NCI-H2029 treated with DMSO at 0.1 percent for 48 hours (cell line): ENCODE results near the gene SNF8.
"Not testable (repeated sequence)": the region's sequence is repeated elsewhere in the genome, so short reads cannot be mapped to it uniquely, and the experiment has no call there.

Experiments
- DNase-seq: peaks from one replicate; lab custom pipeline; 2025; lab: John Stamatoyannopoulos, UW

Gene SNF8, protein sequence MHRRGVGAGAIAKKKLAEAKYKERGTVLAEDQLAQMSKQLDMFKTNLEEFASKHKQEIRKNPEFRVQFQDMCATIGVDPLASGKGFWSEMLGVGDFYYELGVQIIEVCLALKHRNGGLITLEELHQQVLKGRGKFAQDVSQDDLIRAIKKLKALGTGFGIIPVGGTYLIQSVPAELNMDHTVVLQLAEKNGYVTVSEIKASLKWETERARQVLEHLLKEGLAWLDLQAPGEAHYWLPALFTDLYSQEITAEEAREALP

DNA sequence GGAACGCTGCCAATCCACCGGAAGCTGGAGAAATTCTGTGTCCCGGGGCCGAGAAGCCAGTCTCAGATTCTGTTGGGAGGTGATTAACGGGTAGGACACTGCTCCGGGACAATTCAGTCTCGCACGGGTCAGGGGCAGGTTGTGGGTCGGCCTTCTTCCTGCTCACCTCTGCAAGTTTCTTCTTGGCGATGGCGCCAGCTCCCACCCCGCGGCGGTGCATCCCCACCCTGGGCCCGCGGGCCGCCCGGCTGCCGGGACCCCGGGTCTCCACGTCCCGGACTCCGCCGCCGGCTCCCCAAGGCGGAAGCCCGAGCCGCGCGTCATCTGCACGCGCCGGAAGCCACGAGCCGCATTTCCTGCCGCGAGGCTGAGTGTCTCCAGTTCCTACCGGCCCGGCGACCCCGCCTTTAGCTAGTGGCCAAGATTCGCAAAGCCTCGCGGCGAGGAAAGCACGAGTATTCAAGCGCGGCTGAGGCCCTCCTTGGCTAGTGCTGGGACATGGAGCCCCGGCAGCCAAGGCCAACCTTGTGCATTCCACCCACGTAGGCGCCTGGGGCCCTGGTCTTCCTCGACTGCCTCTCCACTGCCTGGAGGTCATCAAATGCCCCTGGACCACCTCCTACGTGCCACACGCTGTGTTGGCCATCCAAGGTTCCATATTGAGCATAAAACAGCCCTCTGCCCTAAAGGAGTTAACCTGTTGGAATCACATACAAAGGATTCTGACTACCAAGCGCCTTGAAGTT lies at the start of gene SNF8:
TSS of gene SNF8 (minus strand) at position 328 of the 746 bp plus-strand sequence. CDS start at position 220, 108 bp downstream.
- peak; percentile 16 for DNase-seq

DNA sequence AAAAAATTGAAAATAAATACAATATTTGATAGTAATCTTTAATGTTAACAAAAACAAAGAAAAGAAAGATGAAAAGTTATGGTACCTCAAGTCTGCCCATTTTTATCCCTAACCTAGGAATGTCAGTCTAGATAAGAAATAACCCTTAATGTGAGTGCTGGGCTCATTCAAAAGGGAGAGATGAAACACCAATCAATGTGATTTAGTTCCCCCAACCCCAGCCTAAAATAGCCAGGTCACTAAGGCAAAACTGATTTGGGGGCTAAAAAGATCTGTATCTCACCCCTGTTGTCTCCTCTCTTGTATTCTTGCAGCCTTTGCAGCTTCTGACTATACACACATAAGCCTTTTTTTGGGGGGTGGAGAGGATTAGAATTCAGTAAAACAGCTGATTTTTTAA lies 49.3 kb upstream of the SNF8 start:
- no peak for DNase-seq

DNA sequence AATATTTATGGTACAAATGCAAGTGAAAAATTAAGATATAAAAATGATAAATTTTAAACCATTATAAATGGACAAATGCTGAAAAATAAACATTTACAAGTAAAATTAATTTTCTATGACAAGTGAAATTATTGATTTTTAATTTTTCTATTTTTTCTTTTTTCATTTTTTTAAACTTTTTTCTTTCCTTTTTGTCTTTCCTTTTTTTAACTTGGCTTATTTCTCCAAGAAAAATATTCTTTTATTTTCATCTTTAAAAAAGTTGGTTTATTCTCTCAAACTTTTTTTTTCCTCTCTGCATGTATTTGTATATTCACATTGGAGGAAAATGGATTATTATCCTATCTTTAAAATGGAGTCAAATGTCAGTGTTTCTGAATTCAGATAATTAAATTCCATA lies 48.7 kb upstream of the SNF8 start:
- no peak for DNase-seq

DNA sequence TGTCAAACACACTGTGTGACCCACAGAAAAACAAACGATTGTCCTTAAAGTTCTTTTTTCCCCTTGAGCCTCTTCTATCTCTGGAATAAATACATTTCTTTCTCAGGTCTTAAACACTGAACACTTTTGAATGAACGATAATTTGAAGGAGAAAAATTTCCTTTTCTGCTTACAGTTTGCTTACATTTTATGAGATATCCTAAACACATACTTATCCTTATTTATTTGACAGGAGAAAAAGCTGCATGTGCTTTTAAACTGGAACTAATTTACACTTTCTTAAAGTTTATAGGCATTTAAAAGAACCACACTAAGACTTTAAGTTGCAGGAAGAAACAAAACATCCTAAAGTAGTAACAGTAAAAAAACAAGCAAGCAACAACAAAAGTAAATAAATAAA lies 47.8 kb upstream of the SNF8 start:
- DNase-seq: no peak

DNA sequence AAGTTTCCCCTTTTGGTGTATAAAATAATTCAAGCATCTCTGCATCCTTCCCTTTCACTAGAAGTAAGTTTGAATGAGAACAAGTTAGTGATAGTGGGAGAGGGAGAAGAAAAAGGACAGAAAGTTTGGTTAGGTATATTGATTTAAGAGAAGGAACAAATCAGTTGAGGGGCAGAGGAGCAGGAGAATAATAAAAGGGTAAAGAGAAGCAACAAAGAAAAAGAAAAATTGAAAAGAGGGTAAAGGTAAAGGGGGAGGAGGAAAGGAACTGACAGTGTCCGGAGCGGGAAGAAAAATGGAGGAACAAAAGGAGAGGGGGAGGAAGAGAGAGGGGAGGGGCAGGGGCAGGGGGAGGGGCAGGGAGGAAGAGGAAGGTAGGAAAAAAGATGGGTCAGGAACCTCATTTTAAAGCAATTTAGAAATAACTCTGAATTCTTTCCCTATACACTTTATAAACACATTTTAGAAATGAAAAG lies 46.3 kb upstream of the SNF8 start:
- DNase-seq: no peak

DNA sequence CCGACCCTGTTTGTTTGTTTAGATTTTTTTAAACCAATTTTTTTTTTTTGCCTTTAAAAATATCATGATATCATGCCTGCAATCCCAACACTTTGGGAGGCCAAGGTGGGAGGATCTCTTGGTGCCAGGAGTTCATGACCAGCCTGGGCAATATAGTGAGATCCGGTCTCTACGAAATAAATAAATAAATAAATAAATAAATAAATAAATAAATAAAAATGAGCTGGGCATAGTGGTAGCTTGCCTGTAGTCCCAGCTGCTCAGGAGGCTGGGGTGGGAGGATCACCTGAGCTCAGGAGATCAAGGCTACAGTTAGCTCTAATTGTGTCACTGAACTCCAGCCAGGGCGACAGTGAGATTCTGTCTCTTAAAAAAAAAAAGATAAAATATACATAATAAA lies 44.5 kb upstream of the SNF8 start:
- DNase-seq: no peak

DNA sequence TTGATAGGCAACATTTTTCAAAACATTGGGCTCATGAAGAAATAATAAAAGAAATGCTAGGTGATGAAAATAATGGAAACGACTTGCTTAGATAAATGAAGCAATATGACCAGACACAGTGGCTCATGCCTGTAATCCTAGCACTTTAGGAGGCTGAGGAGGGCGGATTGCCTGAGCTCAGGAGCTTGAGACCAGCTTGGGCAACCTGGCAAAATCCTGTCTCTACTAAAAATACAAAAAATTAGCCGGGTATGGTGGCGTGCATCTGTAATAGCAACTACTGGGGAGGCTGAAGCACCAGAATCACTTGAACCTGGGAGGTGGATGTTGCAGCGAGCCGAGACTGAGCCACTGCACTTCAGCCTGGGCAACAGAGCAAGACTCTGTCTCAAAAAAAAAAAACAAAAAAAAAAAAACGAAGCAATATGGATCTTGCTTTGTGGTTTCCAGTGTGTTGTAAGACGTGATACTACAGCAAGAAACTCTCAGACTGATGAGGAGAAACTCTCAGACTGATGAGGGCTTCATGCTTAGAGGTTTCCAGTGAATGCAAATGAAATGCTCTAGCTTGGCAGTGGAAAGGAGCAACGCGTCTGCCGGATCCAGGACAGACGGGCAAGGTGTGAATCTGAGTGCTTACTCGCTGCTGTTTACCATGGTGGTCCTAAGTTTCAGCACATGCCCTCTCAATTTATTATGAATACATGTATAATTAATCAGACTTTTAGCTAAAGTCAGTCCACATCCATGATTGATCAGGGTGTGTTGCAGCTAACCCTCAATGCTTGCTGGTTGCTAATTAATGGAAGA lies 41.0 kb upstream of the SNF8 start:
- no peak for DNase-seq

DNA sequence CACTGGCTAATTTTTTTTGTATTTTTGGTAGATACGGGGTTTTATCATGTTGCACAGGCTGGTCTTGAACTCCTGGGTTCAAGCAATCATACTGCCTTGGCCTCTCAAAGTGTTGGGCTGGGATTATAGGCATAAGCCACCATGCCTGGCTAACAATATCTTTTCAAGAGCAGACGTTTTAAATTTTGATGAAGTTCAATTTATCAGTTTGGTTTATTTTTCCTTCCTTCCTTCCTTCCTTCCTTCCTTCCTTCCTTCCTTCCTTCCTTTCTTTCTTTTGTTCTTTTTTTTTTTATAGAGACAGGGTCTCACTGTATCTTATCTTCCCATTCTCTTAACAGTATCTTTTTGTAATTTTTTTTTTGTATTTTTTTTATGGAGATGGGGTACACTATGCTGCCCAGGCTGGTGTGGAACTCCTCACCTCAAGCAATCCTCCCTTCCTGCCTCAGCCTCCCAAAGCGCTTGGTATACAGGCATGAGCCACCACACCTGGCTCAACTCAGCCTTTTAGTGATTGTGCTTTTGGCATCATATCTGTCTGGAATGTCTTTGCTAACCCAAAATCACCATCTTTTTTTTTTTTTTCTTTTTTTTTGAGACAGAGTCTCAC lies 37.4 kb upstream of the SNF8 start:
- no peak for DNase-seq

DNA sequence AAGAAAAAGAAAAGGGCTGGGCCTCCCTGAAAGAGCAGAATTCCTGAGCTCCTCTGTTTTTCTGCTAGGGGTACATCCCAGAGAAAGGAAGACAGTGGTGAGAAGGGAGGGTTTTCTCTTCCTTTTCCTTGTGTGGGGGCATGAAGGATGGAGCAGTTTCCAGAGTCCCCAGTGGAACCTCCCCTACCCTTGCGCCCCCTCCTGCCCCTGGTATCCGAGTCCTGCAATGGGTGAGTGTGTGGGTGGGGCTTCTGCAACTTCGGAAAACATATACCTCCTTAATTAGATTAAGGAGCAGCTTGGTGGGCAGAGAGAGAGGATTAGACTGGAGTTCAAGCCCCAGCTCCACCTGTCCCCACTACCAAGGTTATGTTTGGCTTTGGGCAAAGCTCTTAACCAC lies 29.2 kb upstream of the SNF8 start:
- no peak for DNase-seq

DNA sequence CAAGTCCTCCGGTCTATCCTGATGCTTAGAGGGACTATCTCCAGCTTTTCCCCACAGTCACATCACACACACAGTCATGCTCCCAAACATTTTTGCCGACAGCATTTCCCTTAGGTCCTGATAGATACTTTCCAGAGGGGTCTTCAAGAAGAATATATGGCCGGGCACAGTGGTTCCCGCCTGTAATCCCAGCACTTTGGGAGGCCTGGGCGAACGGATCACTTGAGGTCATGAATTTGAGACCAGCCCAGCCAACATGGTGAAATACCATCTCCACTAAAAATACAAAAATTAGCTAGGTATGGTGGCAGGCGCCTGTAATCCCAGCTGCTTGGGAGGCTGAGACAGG lies 28.1 kb upstream of the SNF8 start:
- DNase-seq: no peak

DNA sequence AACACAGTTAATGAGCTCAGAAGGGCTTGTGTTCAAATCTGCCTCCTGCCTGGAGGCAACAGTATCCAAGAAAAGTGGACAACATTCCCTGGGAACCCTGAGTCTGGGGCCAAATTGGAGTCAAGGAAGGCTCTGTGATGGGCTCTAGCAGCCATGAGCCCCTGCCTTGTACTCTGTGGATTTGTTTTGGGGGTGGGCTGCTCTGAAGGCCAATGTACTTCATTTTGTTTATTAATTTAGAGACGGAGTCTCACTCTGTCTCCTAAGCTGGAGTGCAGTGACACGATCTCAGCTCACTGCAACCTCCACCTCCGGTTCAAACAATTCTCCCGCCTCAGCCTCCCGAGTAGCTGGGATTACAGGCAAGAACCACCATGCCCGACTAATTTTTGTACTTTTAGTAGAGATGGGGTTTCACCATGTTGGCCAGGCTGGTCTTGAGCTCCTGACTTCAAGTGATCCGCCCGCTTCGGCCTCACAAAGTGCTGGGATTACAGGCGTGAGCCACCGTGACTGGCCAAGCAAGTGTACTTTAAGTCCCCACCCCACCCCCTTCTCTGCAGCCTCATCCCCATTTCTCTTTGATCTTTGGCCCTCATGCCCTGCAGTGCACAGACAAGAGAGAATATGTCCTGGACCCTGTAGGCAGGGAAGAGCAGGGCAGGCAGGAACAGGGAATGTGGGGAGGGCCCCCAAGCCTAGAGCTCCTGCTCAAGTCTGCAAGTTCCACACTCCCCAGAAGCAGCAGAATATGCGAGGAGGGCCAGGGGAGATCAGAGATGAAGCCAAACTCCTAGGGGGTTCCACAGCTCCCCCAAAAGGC lies 26.4 kb upstream of the SNF8 start:
- no peak for DNase-seq

DNA sequence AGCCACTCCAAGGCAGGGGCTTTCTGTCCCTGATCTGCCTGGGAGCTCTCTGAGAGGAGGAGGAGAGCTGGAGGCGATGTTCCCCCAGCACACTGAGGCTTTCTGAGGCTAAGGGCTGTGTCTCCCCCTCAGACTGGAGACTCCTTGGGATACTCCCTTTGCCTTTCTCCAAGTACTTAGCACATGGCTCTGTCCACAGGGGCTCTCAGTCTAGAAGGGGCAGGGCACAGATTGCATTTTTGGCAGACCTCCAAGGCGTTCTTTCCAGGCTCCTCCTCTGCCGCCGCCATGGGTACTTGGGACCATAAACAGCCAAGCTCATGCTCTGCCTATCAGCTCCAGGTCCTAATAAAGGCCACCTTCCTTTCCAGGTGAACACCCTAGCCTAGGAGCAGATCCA lies 25.6 kb upstream of the SNF8 start:
- no peak for DNase-seq

DNA sequence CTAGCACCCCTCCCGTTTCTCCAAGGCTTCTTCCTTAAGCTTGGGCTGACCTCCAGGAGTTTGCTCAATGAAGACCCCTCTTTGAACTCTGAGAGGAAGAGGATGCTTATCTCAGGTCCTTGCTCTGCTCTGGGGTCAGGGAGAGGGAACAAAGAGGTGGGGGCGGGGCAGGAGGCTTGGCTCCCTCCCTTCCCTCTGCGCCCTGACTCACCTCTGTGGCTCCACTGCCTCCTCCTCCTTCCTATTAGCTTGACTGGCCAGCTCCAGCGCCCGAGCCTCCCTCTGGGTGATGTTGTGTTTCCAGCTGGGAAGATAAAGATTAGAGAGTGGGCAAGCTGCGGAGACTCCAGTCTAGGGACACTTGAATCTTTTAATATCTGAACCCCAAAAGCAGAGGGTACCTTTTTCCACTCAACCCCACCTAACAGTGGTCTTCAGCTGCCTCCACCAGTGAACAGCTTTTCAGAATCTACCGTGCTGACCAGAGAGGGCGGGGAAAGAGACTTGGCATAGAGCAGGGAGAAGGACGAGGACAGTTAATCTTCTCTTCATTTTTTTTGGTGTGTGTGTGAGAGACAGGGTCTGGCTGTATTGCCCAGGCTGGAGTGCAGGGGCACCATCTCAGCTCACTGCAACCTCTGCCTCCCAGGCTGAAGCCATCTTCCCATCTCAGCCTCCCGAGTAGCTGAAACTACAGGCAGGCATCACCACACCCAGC lies 17.0 kb upstream of the SNF8 start:
- no peak for DNase-seq

DNA sequence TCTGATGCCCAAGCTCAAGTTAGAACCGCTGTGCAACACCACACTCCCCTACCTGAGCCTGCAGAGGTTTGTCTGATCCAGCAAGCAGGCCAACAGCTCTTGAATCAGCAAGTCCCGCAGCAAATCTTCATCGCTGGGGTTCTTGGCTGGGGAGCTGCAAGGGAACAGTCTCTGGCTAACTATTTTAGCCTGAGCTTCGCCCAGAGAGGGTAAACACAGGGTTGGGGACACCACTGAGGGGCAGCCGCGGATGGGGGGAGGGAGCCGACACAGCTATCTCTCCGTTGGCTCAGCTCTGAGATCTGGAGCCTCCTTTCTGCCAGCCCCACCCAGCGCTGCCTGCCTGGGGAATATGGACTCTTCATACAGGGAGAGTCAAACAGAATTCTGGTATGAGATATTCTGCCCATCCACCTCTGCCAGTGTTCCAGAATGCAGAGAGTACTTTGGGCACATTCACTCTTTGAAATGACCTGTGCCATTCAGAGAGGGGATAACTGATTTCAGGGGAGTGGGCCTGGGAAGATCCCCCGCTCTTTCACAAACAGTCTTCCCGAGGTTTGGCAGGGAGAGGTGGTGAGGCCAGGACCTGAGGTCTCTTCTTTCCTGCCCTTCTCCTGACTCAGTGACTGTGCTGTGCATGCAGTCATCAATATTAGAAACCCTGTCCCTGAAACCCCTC lies 16.3 kb upstream of the SNF8 start:
- no peak for DNase-seq

DNA sequence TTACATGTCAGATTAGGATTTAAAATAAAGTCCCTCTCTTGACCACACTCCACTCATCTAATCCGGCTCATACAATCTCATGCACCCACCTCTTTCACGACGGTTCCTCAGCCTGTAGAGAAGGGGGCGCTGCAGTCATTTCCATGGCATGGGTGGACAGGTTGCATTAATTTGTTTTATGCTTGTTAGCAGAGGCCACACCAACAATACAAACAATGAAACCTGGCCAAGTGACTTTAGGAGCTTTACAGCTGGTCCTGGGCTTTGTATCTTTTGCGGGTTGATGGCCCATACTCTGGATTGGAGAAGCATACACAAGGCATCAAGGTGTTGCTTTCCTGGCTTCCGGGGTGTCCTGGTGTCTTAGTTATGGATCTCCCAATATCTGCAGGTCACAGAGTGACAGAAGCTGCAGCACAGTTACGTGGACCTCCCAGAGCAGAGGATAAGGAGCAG lies 9.7 kb upstream of the SNF8 start:
- no peak for DNase-seq

DNA sequence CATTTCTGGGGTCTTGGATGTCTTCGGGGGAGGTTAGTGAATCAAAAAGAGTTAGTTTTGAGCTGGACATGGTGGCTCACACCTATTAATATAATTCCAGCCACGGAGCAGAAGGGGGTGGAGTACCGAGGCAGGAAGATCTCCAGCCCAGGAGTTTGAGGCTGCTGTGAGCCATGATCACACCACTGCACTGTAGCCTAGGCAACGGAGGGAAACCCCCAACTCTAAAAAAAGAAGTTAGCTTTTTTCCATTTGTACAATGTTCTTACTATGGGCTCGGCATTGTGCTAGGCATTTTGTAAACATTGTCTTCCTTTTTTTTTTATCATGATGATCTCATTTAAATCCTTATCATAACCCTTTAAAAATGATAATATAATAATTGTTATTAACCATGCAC lies 8.3 kb upstream of the SNF8 start:
- no peak for DNase-seq

DNA sequence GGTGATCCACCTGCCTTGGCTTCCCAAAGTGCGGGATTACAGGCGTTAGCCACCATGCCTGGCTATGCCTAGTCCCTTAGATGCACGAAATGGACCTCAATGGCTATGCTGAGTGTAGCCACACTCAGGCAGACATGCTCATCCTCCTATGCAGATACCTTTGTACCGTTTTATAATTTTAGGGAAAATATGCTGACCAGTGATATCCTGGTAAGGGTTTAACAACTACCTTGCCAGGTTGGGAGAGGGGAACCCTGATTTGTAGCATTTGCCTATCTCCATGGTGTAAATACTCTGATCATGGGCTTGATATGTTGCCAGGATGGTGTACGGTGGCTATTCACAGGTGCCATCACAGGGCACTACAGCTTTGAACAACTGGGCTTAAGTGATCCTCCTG lies 6.9 kb upstream of the SNF8 start:
- no peak for DNase-seq

DNA sequence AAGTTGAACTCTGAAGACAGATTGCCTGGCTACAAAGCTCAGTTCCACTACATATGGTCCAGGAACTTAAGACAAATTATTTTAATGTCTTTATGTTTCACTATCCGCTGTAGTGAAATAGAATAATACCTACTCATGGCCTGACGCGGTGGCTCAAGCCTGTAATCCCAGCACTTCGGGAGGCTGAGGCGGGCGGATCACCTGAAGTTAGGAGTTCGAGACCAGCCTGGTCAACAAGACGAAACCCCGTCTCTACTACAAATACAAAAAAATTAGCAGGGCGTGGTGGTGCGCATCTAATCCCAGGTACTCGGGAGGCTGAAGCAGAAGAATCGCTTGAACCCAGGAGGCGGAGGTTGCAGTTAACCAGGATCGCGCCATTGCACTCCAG lies 614 bp upstream of the SNF8 start:
- DNase-seq: not testable (repeated sequence)

DNA sequence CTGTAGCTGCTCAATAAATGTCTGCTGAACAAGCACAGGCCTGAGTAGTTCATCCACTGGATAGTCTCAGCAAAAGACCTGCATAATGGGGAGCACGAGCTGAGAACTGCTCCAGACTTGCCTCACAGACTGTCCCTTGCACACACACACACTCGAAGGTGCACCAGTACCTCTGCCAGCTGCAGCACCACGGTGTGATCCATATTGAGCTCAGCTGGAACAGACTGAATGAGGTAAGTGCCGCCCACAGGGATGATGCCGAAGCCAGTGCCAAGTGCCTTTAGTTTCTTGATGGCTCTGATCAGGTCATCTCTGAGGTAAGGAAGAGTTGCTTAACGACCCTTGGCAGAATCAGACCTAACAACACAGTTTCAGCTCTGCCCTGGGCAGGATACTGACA lies 11.6 kb downstream of the SNF8 start:
- DNase-seq: no peak

DNA sequence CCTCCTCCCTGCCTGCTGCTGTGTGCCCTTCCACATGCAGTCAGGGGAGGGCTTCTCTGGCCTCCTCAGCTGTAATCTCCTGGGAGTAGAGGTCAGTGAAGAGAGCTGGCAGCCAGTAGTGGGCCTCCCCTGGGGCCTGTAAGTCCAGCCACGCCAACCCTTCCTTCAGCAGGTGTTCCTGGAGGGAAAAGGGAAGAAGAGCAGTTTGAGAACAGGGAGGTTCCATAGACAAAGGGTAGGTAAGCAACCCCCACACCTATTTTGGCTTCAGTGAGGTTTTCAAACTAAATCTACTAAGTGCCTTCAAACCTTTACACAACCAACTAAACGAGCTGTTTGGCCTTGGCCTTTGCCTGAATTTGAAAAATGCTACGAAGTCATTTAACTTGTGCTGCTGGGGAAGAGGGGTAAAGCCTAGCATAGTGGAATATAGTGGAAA lies 14.2 kb downstream of the SNF8 start:
- no peak for DNase-seq
